Renal pelvis (tissue), 4 donors: ENCODE results near the gene SNTG2. TPM values are rescaled to one million over a fixed set of nuclear protein-coding genes. Genes with fewer than 3 reads are reported as not detected.
"Not testable (repeated sequence)": the region's sequence is repeated elsewhere in the genome, so short reads cannot be mapped to it uniquely, and the experiment has no call there.

Experiments
- DNase-seq: peaks from one replicate; pipeline ENCODE4 v3.0.0-alpha.2; 2013
- polyA plus RNA-seq, 3 donors: library from polyadenylated mRNA; unstranded; fragments of 120-200 nt; gene quantifications; one replicate each; pipeline ENCODE4 v1.2.1, GENCODE V29; 2013; ENCODE audit not compliant: insufficient read length in 3 of 3

Gene SNTG2
- polyA plus RNA-seq, 3 donors, result 2.0 to 4.1 (median 3.7) TPM

- DNase-seq, result no peak
These were observed 420.4 kb downstream of the SNTG2 start for GRCh38 chr2:1371082-1371481.

GRCh38 chr2:1373830-1374229 lies 423.2 kb downstream of the SNTG2 start:
- no peak for DNase-seq

GRCh38 chr2:1374287-1374686 lies 423.6 kb downstream of the SNTG2 start:
- DNase-seq, result no peak

GRCh38 chr2:1375794-1376193 lies 425.1 kb downstream of the SNTG2 start:
- DNase-seq, result no peak

- DNase-seq, result no peak
These were observed 426.8 kb downstream of the SNTG2 start for GRCh38 chr2:1377473-1377872.

- DNase-seq, result no peak
These were observed 428.0 kb downstream of the SNTG2 start for GRCh38 chr2:1378456-1379150.

- DNase-seq, result no peak
These were observed 431.0 kb downstream of the SNTG2 start for GRCh38 chr2:1381644-1382043.

GRCh38 chr2:1387954-1388725 lies 437.5 kb downstream of the SNTG2 start:
- not testable (repeated sequence) for DNase-seq

GRCh38 chr2:1390118-1390517 lies 439.5 kb downstream of the SNTG2 start:
- not testable (repeated sequence) for DNase-seq

- no peak for DNase-seq
These were observed 442.7 kb downstream of the SNTG2 start for GRCh38 chr2:1393321-1393720.

- DNase-seq, result no peak
These were observed 444.2 kb downstream of the SNTG2 start for GRCh38 chr2:1394709-1395408.

GRCh38 chr2:1397350-1397749 lies 446.7 kb downstream of the SNTG2 start:
- no peak for DNase-seq

- DNase-seq, result no peak
These were observed 447.5 kb downstream of the SNTG2 start for GRCh38 chr2:1398191-1398590.

GRCh38 chr2:1400943-1401735 lies 450.5 kb downstream of the SNTG2 start:
- DNase-seq, result no peak

- no peak for DNase-seq
These were observed 451.4 kb downstream of the SNTG2 start for GRCh38 chr2:1402064-1402463.

- DNase-seq, result no peak
These were observed 452.9 kb downstream of the SNTG2 start for GRCh38 chr2:1403565-1403964.

- DNase-seq, result no peak
These were observed 454.5 kb downstream of the SNTG2 start for GRCh38 chr2:1405124-1405523.

- DNase-seq, result no peak
These were observed 455.3 kb downstream of the SNTG2 start for GRCh38 chr2:1405967-1406366.

- DNase-seq, result no peak
These were observed 455.8 kb downstream of the SNTG2 start for GRCh38 chr2:1406434-1406833.

- peak; percentile 29 for DNase-seq
These were observed 457.5 kb downstream of the SNTG2 start for GRCh38 chr2:1407950-1408675.

- DNase-seq, result no peak
These were observed 462.6 kb downstream of the SNTG2 start, which contains the start of gene TPO for GRCh38 chr2:1413156-1413710. Gene TPO, plus strand, starts transcription at chr2:1413463. Its CDS starts 946 bp downstream, at chr2:1414409.
